Stimulated activated CD4-positive, alpha-beta T cell treated with anti-CD3 and anti-CD28 coated beads, Interleukin-2, amount 100 ng/mL, for 48 hours (primary cell): ENCODE measurements around the gene ENO1.
A peak's percentile ranks its signal among the peaks of the same experiment; 100 is the strongest.

Experiments used
- DNase-seq, 2 donors: peaks; one replicate each; pipeline ENCODE4 v3.0.0-alpha.2; 2020

Gene ENO1

DNA sequence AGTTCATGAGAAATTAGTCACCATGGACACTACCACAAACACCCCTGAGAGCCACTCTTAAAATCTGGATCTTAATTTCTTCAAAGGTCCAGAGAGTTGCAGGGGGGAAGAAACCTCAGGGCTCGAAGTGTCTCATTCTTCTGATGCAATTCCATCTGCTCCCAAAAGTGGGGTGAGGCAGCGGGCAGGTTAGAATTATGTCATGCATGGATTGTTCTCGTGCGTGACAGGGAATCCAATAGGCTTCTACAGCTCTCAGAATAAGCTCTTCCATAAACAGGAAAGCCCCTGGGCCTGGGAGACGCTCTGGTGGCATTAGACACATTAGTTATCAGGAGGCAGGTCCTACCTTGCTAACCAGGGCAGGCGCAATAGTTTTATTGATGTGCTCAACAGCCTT, 8.4 kb downstream of the ENO1 start:
- DNase-seq, result no peak

DNA sequence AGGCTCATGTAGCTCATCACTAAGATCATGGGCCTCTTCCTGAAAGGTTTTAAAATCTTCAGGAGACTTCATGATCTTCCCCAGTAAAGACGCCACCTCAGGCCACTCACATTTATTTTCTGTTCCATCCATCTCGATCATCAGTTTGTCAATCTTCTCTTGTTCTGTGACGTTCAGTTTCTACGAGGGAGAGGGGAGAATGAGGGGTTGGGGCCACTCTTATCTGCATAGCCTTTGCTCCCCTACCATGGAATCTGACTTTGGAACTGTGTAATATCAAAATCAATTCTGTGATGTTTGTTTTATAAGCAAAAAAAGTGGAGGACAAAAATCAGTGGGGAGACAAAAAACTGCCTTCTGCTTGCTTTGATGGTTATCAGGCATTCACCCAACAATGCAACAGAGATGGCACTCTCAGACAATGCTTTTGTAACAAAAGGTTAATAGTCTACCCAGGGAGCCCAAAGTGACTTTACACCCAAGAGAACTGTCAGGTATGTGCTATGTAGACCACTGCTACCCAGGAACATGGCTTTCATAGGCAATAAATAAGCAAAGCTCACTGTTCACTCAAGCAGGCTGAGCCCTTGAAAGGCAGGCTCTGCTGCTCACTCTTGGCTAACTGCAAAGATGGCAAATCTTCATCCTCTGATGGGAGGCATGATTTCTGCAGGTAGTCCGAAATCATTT, 10.5 kb downstream of the ENO1 start:
- no peak for DNase-seq

DNA sequence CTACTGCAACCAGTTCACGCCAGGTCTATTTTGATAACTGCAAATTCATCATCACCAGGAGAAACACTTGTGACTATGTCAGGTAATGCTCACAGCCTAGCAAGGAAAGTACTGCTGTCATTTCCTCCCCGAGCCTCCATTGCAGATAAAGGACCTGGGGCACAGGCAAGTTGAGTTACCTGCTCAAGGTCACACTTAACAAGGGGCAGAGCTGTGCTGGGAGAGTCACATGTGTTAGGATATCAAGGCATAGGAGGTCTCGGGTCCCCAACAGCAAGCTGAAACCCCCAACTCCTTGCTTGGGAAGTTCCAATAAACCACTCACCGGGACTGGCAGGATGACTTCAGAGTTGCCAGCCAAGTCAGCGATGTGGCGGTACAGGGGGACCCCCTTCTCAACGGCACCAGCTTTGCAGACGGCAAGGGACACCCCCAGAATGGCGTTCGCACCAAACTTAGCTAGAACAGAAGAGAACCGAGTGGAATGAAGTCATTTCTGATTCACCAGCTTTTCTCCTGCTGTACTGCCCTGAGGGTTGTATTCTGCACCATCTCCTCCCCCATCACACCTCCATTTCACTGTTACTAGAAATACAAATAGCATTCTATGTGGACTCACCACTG, 11.6 kb downstream of the ENO1 start:
- DNase-seq, result no peak

DNA sequence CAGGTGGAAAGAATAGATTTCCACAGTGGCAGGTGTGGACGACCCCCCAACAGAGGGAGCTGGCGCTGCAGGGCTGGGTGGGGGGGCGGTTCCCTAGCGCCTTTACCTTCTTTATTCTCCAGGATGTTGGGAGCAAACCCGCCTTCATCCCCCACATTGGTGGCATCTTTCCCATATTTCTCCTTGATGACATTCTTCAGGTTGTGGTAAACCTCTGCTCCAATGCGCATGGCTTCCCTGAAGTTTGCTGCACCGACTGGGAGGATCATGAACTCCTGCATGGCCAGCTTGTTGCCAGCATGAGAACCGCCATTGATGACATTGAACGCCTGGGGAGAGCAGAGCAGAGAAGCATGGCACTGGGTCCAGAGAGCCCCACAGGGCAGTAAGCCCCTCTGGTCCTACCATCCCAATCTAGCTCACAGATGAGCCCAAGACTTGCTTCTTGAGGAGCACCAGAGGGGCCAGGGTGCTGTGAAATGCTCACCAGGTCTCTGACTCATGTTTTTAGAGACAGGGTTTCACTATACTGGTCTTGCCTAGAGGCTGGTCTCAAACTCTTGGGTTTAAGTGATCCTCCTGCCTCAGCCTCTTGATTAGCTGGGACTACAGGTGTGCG, 12.2 kb downstream of the ENO1 start:
- DNase-seq, result no peak

DNA sequence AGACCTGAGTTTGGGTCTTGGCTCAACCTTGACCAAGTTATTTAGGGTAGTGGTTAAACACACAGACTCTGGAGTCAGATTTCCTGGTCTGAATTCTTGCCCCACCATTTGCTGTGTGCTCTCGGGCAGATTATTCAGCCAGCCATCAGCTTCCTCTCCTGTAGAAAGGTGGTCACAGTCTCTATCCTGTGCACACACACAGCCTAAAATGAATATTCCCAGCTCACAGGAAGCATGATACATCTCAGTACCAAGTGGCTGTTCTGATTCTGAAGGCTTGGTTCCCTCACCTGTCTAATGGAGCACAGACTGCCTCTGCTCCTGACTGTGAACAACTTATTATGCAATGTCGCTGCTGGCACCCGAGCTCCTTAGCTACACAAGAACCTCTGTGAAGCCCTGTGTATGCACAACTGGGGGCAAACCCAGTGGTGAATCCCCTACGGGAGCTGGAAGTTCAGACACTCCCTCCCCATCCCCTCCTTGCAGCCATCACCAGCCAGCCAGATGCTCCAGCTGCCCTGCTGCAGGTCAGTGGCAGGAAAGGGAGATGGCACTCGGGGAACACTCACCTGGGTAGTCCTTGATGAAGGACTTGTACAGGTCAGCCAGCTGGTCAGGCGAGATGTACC, 13.7 kb downstream of the ENO1 start:
- no peak for DNase-seq

DNA sequence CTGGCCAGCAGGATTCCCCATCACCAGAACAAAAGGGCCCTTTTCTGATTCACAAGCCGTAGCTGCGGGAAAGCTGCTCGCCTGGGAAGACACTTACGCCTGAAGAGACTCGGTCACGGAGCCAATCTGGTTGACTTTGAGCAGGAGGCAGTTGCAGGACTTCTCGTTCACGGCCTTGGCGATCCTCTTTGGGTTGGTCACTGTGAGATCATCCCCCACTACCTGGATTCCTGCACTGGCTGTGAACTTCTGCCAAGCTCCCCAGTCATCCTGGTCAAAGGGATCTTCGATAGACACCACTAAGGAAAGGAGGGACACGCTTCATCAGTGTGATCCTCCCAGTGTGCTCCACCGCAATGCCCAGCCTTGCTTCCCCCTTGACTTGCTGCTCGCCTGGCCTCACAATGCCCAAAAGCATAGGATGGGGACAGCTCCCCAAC, 14.7 kb downstream of the ENO1 start:
- no peak for DNase-seq

DNA sequence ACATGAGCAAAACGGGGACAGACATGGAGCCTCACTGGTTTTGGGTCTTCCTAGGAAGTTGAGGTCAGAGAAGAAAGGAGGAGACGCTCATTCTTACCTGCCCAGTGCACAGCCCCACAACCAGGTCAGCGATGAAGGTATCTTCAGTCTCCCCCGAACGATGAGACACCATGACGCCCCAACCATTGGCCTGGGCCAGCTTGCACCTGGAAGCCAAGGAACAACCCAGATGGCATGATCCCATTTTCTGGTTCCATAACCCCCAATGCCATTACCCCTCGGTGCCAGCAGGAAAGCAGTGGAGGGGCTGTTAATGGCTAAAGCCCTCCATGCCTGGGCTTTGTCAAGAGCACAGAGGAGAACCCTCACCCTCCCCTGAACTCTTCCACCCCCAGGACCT, 15.3 kb downstream of the ENO1 start:
- no peak for DNase-seq

DNA sequence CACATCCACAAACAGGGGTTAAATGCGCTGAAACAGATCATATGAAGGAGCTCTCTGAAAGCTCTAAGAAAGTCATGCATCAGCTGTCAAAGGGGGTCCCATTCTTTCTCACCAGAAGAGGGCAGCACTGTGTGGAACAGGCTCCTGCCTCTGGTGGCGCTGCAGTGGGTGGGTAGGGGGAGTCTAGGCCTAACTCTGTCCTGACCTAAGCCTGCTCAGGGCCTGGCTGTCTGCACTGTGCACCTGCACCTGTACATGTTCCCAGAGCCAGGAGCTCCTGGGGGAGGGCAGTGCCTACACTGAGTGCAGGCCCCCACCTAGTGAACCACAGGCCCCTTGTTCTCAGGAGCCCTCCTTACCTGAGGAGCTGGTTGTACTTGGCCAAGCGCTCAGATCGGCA, 16.0 kb downstream of the ENO1 start:
- no peak for DNase-seq

DNA sequence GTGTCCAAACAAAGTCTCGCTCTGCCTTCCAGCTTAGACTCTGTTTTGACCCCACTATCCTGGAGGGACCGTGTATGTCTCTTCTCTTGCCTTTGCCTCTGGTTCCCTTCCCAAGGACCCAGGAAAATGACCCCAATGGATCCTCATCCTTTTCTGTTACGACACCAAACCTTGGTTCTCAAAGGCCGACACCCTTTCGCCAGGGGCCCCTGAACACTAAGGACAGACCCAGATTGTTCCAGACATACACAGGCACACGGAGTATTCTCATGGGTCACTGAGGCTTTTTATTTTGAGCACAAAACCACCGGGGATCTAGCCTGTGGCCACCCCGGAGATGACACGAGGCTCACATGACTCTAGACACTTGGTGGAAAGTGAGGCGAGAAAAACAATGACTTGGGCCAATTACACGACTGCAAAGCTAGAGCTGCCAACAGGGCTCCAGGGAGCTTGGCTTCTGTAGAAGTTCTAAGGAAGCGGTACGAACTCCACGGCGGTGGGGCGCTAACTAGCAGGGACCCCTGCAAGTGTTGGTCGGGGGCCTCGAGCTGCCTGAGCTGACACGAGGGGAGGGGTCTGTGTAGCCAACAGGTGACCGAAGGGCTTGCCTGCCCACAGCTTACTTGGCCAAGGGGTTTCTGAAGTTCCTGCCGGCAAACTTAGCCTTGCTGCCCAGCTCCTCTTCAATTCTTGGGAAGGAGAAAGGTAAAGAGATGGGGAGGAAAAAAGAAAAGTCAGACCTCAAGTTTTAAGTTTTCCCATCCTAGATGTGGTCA, 17.6 kb downstream of the ENO1 start:
- no peak for DNase-seq

DNA sequence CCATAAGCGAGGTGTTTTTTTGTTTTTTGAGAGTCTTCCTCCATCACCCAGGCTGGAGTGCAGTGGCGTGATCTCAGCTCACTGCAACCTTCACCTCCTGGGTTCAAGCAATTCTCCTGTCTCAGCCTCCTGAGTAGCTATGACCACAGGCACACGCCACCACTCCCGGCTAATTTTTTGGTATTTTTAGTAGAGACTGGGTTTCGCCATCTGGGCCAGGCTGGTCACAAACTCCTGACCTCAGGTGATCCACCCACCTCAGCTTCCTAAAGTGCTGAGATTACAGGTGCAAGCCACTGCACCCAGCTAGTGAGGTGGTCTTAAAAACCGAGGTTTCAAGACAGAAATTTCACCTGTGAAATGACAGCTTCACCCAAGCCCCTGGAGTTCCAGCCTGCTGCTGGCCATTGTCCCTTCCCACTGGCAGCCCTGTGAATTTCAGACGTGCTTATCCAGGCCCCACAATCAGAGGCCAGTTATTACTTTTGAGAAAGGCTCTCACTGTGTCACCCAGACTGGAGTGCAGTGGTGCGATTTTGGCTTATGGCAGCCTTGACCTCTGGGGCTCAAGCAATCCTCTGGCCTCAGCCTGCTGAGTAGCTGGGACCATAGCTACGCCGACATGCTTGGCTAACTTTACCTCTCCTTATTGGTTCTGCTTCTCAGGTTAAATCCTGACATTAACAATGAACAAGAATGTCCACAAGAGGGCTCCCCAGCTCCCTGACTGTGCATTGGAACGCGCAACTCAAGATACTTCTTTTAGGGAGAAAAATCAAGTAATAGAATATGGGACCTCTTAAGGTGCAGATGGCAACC, 19.4 kb downstream of the ENO1 start:
- DNase-seq, result no peak

DNA sequence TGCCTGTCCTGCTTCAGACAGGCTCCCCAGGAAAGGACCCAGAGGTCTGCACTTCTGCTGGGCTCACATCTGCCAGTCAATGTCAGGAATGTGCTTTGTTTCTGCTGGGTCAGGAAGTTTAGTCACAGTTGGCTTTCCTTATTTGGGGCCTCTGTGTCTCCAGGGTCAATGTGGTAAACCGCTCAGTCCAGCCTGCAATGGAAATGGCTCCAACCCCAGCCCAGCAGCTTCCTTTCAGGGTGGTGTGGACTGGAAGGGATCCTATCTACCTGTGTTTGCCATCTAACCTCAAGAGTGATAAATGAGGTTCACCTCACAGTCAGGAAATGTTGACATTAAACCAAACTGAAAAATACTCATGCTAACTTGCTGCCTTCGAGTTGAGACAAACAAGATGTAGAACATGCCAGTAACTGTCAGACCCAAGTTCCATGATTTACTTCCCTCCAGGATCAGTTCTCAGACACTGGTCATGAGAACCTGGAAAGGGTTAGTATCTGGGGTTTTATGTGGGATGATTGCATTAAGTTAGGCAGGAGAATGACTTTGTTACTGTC, 20.3 kb downstream of the ENO1 start:
- DNase-seq, result no peak

DNA sequence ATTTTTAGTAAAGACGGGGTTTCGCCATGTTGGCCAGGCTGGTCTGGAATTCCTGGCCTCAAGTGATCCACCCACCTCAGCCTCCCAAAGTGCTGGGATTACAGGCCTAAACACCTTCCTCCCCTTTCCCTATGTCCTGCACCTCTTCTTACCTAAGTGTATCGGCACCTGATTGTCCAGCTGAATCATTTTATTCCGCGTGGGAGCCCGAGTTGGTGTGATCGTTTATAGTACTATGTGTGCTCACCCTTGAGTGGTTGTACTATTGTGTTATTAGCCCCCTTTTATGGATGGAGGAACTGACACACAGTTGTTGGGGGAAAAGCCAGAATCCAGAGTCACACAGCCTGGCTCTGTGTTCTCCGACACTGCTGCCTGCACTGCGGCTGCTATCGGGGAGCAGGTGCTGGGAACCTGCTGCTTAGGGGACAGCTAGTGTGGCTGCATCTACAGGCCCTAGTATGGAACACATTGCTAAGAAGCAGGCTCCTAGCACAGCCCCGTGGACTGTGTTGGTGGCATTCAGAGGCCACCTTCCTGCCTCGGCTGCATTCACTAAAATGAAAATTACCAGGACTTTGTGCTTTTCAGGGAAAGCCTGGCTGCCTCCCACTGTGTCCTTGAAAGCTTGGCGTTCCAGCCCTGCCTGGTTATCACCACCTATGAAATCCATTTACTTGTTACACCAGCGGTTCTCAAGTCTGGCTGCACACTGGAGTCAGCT, 21.6 kb downstream of the ENO1 start:
- DNase-seq, result no peak

DNA sequence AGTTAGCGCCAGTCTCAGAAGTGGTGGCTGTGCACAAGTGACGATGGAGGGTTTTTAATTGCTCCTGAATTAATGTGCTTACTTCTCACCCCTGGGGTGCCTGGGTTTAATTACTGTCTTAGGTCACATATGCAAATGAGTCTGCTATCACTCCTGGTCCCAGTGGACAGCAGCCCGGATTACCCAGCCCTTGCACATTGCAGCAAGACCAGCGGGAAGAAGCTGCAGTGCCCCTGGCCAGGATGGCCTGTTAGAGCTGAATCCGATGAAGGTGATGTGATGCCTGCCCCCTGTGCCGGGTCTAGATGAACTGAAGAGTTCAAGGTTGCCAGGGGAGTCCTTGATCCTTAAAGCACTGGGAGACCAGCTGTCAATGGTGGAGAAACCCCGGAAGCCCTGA, 24.2 kb downstream of the ENO1 start:
- DNase-seq, result no peak

DNA sequence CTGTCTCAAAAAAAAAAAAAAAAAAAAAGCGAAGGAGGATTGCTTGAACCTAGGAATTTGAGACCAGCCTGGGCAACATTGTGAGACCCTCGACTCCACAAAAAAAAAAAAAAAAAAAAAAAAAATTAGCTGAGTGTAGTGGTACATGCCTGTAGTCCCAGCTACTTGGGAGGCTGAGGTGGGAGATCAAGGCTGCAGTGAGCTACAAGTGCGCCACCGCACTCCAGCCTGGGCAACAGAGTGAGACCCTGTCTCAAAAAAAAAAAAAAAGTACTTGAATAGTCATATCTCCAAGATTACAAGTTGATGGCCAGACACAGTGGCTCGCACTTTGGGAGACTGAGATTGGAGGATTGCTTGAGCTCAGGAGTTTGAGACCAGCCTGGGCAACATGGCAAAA, 27.4 kb downstream of the ENO1 start:
- no peak for DNase-seq

DNA sequence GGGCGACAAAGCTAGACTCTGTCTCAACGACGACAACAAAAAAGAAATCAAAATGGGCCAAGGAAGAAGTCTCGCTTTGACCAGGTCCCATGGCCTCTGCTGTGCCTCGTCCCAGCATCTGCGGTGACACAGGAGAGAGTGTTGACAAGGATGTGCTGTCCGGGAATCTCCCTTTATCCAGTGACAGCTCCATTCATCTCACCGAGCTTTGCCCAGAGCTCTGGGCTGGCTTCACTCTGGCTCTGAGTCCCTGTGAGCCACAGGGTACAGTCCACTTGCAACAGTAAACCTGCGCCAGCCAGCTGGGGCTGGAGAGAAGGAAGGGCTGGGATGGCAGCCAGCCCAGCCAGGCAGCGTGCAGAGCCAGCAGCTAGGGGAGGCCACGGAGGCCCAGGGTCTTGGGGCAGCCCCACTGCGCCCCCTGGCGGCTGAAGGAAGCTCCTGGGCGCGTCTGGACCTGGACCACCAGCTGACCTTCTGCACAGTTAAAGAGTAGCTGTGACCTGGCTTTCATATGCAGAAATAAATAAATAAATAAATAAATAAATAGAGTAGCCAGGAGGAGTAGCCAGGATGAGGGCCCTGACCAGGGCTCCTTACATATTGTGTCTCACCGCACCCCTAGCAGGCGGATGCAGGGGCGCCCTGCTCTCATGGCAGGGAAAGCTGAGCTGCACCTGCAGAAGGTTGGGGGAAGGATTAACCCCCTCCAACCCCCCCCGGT, 29.7 kb downstream of the ENO1 start:
- peak; percentile 71 to 82 for DNase-seq

DNA sequence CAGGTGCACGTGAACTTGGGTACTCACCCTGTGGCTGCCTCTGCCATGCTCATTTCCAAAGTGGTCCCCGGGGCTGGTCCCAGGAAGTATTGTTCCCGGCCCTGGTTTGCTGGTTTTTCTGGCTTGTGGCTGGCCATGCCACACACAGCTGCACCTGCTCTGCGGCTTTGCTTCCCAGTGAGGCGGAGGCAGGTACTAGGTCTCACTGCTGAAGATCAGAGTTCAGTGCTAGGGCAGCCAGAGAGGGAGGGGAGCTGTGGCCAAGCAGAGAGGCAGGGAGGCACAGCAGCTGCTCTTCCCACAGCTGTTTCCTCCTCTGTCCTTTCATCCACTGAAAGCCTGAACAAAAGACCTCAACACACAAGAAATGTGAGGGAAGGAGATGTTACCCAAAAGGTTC, 30.5 kb downstream of the ENO1 start:
- DNase-seq, result no peak

DNA sequence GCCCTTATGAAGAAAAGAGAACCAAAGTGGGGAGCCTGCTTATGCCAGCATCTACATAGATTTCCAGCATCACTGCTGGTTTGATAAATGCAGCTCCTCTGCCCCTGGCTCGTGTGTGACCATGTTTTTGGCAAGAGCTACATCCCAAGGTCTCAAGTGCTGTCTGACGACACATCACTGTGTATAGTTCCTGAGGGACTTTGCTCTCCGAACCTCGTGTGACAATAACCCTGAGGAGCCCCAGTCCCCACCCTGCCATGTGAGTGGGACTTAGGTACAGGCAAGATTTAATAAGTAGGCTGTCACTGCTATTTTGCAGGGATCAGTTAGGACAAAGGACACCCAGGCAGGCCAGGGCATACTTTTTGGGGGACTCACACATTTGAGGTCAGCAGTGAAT, 32.2 kb downstream of the ENO1 start:
- DNase-seq, result no peak

DNA sequence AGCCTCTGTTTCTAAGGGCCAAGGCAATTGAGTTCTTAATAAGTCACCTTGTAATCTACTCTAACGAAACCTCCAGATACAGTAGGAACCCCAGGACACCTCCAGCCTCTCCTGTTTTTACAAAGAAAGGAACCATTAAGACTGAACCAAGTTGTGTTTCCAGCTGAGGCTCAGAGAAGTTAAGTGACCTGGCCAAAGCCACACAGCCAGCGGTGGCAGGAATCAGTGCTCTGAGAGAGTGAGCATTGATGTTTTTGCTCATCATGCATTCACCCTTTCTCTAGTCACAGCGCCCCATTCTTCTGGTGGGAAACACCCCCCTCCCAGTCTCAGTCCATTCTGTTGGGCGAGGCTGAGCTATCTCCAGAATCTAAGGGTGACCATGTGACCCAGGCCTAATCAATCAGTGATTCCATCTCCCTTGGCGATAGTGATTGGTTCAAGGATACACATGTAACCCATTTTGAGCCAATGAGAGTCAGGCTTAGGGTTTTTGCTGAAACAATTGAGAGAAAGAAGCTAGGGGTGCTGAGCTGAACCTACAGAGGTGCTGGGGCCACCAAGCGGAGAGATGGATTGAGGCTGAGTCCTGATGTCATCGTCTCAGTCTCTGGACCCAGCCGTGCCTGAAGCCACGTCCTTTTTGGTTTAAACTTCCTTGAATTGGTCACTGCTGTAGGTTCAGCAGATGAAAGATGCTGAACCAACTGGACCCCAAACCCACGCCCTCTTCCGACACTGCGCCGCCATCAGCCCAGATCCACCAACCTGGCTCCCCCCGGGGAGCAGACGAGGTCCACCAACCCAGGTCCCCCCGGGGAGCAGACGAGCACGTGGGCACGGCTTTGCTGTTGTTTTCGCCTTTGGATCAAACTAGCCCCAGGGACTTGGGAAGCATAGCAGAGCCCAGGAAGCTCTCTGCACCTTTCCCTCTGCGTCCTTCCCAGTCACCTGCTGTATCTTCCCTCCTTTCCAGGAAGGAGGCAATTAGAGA, 33.1 kb downstream of the ENO1 start:
- DNase-seq, result no peak

DNA sequence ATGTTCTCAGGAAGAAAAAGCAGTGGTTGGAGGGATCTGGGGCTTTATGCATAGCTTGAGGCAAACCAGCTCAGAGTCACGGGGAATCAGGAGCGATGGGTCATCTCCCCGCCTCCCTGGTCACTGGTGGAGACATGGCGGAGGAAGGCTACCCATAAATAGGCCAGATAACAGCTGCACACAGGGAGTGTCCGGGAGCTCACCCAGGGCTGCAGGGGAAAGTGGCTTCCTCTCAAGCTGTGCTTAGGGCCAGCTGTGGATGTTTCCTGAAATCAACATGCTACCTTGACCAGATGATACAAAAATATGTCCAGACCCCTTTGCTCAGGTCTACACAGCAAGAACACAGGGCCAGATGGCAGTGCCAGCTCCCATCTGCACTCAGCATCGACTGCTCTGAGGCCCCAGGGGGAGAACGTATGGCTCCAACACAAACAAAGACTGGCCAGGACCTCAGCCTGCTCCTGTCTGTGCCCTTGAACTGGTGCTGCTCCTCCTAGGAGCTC, 33.9 kb downstream of the ENO1 start:
- DNase-seq, result no peak
